BLaER1 treated with 17β-estradiol and CSF1 and Interleukin-3, amounts not matched to agents 10 nM and 100 nM (cell line): ENCODE data around the gene FCSK.
A peak's percentile ranks its signal among the peaks of the same experiment; 100 is the strongest.

Experiments used
- H3K27ac ChIP-seq, 11 experiments: shearing (Covaris generic); formaldehyde crosslinking; 2 replicates each; pipeline ENCODE4 v1.8.1; 2022
- H3K27me3 ChIP-seq, 11 experiments: shearing (Covaris generic); formaldehyde crosslinking; 2 replicates each; pipeline ENCODE4 v1.8.1; 2022
- H3K36me3 ChIP-seq, 11 experiments: shearing (Covaris generic); formaldehyde crosslinking; 2 replicates each; pipeline ENCODE4 v1.8.1; 2022
- H3K4me1 ChIP-seq, 10 experiments: shearing (Covaris generic); formaldehyde crosslinking; 2 replicates each; pipeline ENCODE4 v1.8.1; 2022
- H3K4me2 ChIP-seq, 11 experiments: shearing (Covaris generic); formaldehyde crosslinking; 2 replicates each; pipeline ENCODE4 v1.8.1; 2022
- H3K4me3 ChIP-seq, 10 experiments: shearing (Covaris generic); formaldehyde crosslinking; 2 replicates each; pipeline ENCODE4 v1.8.1; 2022
- H3K9ac ChIP-seq, 11 experiments: shearing (Covaris generic); formaldehyde crosslinking; 2 replicates each; pipeline ENCODE4 v1.8.1; 2022
- H3K9me3 ChIP-seq, 11 experiments: shearing (Covaris generic); formaldehyde crosslinking; replicated peaks in 1 of 11; 2 replicates each; pipeline ENCODE4 v1.8.1; 2022
- H4K20me1 ChIP-seq, 11 experiments: shearing (Covaris generic); formaldehyde crosslinking; 2 replicates each; pipeline ENCODE4 v1.8.1; 2022
- Cebpa-rat ChIP-seq, 11 experiments: shearing (Covaris generic); IDR thresholded peaks; 2 replicates each; pipeline ENCODE4 v1.8.1; 2022

Gene FCSK

GRCh38 chr16:70526403-70526802 lies 72.0 kb downstream of the FCSK start:
- Histone ChIP-seq H3K4me3 (peak overlapping the region in 9 of 10 experiments; percentile 18 to 88 (median 80); a peak in 17 of 20 replicates), H3K27ac (peak overlapping the region in 4 of 11 experiments; percentile 2 to 99 (median 60); a peak in 6 of 22 replicates), H4K20me1 (peaks cover 61 to 67% (median 66%) of the 10 kb centered on the region in 11 experiments; a peak in 21 of 22 replicates)

DNA sequence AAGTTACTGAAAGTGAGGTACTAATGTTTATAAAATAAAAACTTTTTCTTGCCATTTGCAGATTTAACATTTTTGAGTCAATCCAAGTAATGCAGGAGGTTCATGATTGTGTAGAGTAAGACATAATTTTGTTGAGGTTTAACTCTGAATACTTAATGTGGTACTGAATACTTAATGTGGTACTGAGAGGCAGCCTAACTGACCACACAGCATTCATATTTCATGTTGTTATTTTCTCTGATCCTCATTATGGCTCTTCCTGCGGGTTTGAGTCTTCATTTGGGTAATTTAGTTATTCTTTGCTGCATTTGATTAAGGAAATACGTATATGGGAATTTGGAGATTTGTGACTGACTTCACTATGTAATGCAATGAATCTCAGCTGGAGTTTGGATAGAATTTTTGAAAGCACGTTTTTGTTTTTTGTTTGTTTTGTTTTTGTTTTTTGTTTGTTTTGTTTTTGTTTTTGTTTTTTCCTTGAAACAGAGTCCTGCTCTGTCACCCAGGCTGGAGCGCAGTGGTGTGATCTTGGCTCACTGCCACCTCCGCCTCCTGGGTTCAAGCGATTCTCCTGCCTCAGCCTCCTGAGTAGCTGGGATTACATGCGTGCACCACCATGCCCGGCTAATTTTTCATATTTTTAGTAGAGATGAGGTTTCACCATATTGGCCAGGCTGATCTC lies 73.1 kb downstream of the FCSK start:
- Histone ChIP-seq H3K9me3 (no peaks in the 10 kb centered on the region), H3K27ac (0 out of 22 replicates have a peak overlapping the region, but pooled peaks of 2 of the 11 experiments have one; percentile 2 to 18), H3K27me3 (no peaks in the 10 kb centered on the region), H3K4me2 (peak overlapping the region; percentile 74 to 97 (median 94)), H3K36me3 (peaks cover 63 to 77% (median 71%) of the 10 kb centered on the region in 11 experiments), H3K4me3 (peak overlapping the region in 9 of 10 experiments; percentile 18 to 88 (median 80); a peak in 12 of 20 replicates), H3K9ac (peak overlapping the region; percentile 16 to 98 (median 59); a peak in 19 of 22 replicates), H4K20me1 (peaks cover 71 to 78% (median 77%) of the 10 kb centered on the region in 11 experiments; a peak in 21 of 22 replicates), H3K4me1 (peaks cover 36 to 46% (median 44%) of the 10 kb centered on the region in 10 experiments)
- no peak for TF ChIP-seq Cebpa-rat (IDR thresholded peaks at IDR 0.05)

More at GRCh38 chr16:70526403-70526802, 72.0 kb downstream of the FCSK start:
- H3K9me3 ChIP-seq: no peaks in the 10 kb centered on the region
- H3K4me1 ChIP-seq: peaks cover 46 to 56% (median 55%) of the 10 kb centered on the region in 10 experiments
- TF ChIP-seq Cebpa-rat (IDR thresholded peaks at IDR 0.05): no peak
- peaks cover 53 to 66% (median 61%) of the 10 kb centered on the region in 11 experiments for H3K36me3 ChIP-seq
- H3K4me2 ChIP-seq: peak overlapping the region; percentile 74 to 97 (median 94)
- H3K27me3 ChIP-seq: no peaks in the 10 kb centered on the region
- H3K9ac ChIP-seq: peak overlapping the region; percentile 29 to 98 (median 66); a peak in 19 of 22 replicates

- Histone ChIP-seq H4K20me1 (peaks cover 88 to 95% (median 94%) of the 10 kb centered on the region in 11 experiments; a peak in 21 of 22 replicates), H3K9ac (peak overlapping the region in 9 of 11 experiments; percentile 2 to 48 (median 26); a peak in 10 of 22 replicates), H3K27ac (no peak overlapping the region), H3K4me3 (no peak overlapping the region; a peak in 1 of 20 replicates), H3K9me3 (no peaks in the 10 kb centered on the region), H3K27me3 (no peaks in the 10 kb centered on the region), H3K4me2 (peak overlapping the region; percentile 20 to 96 (median 74); a peak in 19 of 22 replicates), H3K36me3 (peaks cover 81 to 94% (median 89%) of the 10 kb centered on the region in 11 experiments), H3K4me1 (peaks cover 33 to 43% (median 42%) of the 10 kb centered on the region in 10 experiments)
- no peak for TF ChIP-seq Cebpa-rat (IDR thresholded peaks at IDR 0.05)
These were observed 74.8 kb downstream of the FCSK start for GRCh38 chr16:70529051-70529777.
